GM12878 (cell line): ENCODE data around the gene FAM210A. TPM values are rescaled to one million over a fixed set of nuclear protein-coding genes. Genes with fewer than 3 reads are reported as not detected.

ENCODE experiments used
- ATAC-seq: fragments of 200-7000 bp; cut with Tn5 transposase; 3 replicates; pipeline ENCODE4 v1.9.1; 2020; ENCODE audit warnings: mild to moderate bottlenecking, moderate library complexity
- BruUV-seq: library from RNA; stranded (reverse); fragments of 400-500 nt; replicated peaks from 2 replicates; lab custom pipeline; 2021; lab: Mats Ljungman, UMichigan
- CTCF ChIA-PET: fragments of 300-600 bp; sonication (Branson Sonifier 250); formaldehyde crosslinking; extraction: SDS; loops from one replicate; lab custom pipeline; 2021; ENCODE audit warnings: inconsistent platforms; lab: Yijun Ruan, JAX
- POLR2A ChIA-PET: fragments of 350-600 bp; formaldehyde crosslinking; extraction: SDS; loops from one replicate; lab custom pipeline; 2021; ENCODE audit warnings: inconsistent platforms; lab: Charles Lee
- RAD21 ChIA-PET: fragments of 300-600 bp; sonication (Branson Sonifier 250); formaldehyde crosslinking; loops from one replicate; lab custom pipeline; 2023; ENCODE audit warnings: antibody characterized with exemption; ENCODE audit not compliant: unreplicated experiment; lab: Charles Lee
- SMC1A ChIA-PET: fragments of 300-600 bp; sonication (Branson Sonifier 250); formaldehyde crosslinking; loops from one replicate; lab custom pipeline; 2023; ENCODE audit not compliant: unreplicated experiment, uncharacterized antibody; lab: Charles Lee
- DNase-seq: peaks from one replicate; pipeline ENCODE4 v3.0.0-alpha.2; 2011; ENCODE audit warnings: low read depth, low spot score
- FAIRE-seq: peaks from 3 replicates; lab custom pipeline; 2011; peaks lifted over from hg19 to GRCh38; lab: Jason Lieb, UNC
- H2AFZ ChIP-seq: 2 replicates; pipeline ENCODE4 v1.6.0; 2011; ENCODE audit warnings: low read depth, low read length, control low read depth; ENCODE audit not compliant: control insufficient read depth
- H3K27ac ChIP-seq: 2 replicates; pipeline ENCODE4 v1.5.1; 2011; ENCODE audit warnings: control low read depth; ENCODE audit not compliant: control insufficient read depth, insufficient read depth
- H3K27me3 ChIP-seq, 2 experiments: replicated peaks in 1 of 2; 2 replicates each; pipeline versions ENCODE4 v1.6.0 to v1.6.1; 2011; ENCODE audit warnings: low read length in 1 of 2; ENCODE audit not compliant: control insufficient read depth in 2 of 2, insufficient read depth in 2 of 2
- H3K36me3 ChIP-seq, 2 experiments: 2 replicates each; pipeline ENCODE4 v1.5.1; 2011; ENCODE audit warnings: low read length in 1 of 2; ENCODE audit not compliant: control insufficient read depth in 2 of 2, insufficient read depth in 2 of 2
- H3K4me1 ChIP-seq: 2 replicates; pipeline ENCODE4 v1.6.1; 2011; ENCODE audit warnings: mild to moderate bottlenecking, low read length, moderate library complexity, mixed read lengths; ENCODE audit not compliant: control insufficient read depth, insufficient read depth
- H3K4me2 ChIP-seq: 2 replicates; pipeline ENCODE4 v1.6.0; 2011; ENCODE audit warnings: control low read depth; ENCODE audit not compliant: control insufficient read depth, insufficient read depth
- H3K4me3 ChIP-seq: fragments of 200-600 bp; sonication (generic); 2 replicates; pipeline ENCODE4 v1.5.1; 2016
- H3K79me2 ChIP-seq: 2 replicates; pipeline ENCODE4 v1.6.0; 2011; ENCODE audit warnings: low read length; ENCODE audit not compliant: control insufficient read depth, insufficient read depth
- H3K9ac ChIP-seq: 2 replicates; pipeline ENCODE4 v1.8.0; 2011; ENCODE audit warnings: low read length, control low read depth, mixed read lengths; ENCODE audit not compliant: control insufficient read depth, insufficient read depth
- H3K9me3 ChIP-seq: replicated peaks from 3 replicates; pipeline ENCODE4 v1.5.1; 2011; ENCODE audit warnings: mild to moderate bottlenecking, low read length; ENCODE audit not compliant: control insufficient read depth, insufficient read depth
- H4K20me1 ChIP-seq: 2 replicates; pipeline ENCODE4 v1.6.0; 2011; ENCODE audit not compliant: control insufficient read depth, insufficient read depth
- ATF7 ChIP-seq: fragments of 450-650 bp; IDR thresholded peaks from 2 replicates; pipeline ENCODE4 v1.6.1; 2016; ENCODE audit warnings: low read depth, mild to moderate bottlenecking
- EED ChIP-seq: sonication (generic); IDR thresholded peaks from 2 replicates; pipeline ENCODE4 v1.6.1; 2016; ENCODE audit warnings: antibody characterized with exemption, low read depth
- KLF5 ChIP-seq: fragments of 450-650 bp; IDR thresholded peaks from 2 replicates; pipeline ENCODE4 v1.6.1; 2014; ENCODE audit warnings: mild to moderate bottlenecking; ENCODE audit not compliant: partially characterized antibody
- NR2C1 ChIP-seq: fragments of 450-650 bp; IDR thresholded peaks from 2 replicates; pipeline ENCODE4 v1.6.1; 2017; ENCODE audit warnings: antibody characterized with exemption, mild to moderate bottlenecking, moderate library complexity
- POLR2A ChIP-seq: IDR thresholded peaks from 2 replicates; pipeline ENCODE4 v1.6.1; 2011; ENCODE audit warnings: low read depth, mild to moderate bottlenecking, low read length
- SMAD1 ChIP-seq: fragments of 450-650 bp; IDR thresholded peaks from 2 replicates; pipeline ENCODE4 v1.6.1; 2018; ENCODE audit warnings: mild to moderate bottlenecking, low read depth; ENCODE audit not compliant: partially characterized antibody
- SREBF2 ChIP-seq: IDR thresholded peaks from 2 replicates; pipeline ENCODE4 v1.6.1; 2012; ENCODE audit warnings: mild to moderate bottlenecking, low read length
- ZNF384 ChIP-seq: IDR thresholded peaks from 2 replicates; pipeline ENCODE4 v1.6.1; 2012; ENCODE audit warnings: low read depth, mild to moderate bottlenecking, low read length, improper control_type of control experiment, borderline replicate concordance
- WGBS: methylation state at CpG from one replicate; pipeline ENCODE4 v1.1.6; 2016; ENCODE audit warnings: low lambda C conversion rate; ENCODE audit not compliant: insufficient replicate concordance, insufficient coverage; ENCODE audit errors: missing lambda C conversion rate; 5-methylcytosine and 5-hydroxymethylcytosine counted together
- in situ Hi-C: fragments of 300-500 bp; cut with MboI; formaldehyde crosslinking; loops from 9 replicates; pipeline ENCODE4 v1.14.3; 2018; ENCODE audit warnings: mixed read lengths
- intact Hi-C: fragments of 100-400 bp; cut with micrococcal nuclease; formaldehyde crosslinking; loops from one replicate; pipeline ENCODE4 v1.14.2; 2022; ENCODE audit not compliant: unreplicated experiment
- polyA plus RNA-seq, 11 experiments: library from polyadenylated mRNA; depleted of rRNA in 4 of 11; unstranded in 6 of 11; stranded (reverse) in 5 of 11; fragments of >200 nt; fragmentation: Nextera tagmentation in 4 of 11; fragmentation: Illumina TruSeq in 1 of 11; extraction: Ambion mirVana in 4 of 11; extraction: Trizol in 1 of 11; gene quantifications; 1 replicate in 1 of 11; 2 replicates in 10 of 11; pipeline versions ENCODE4 v1.2.1 to v1.2.3, GENCODE V29; 2011 to 2016; ENCODE audit warnings: inconsistent platforms in 2 of 11, missing spikeins in 2 of 11, low read depth in 1 of 11
- total RNA-seq, 4 experiments: library from RNA; depleted of rRNA in 3 of 4; stranded (reverse); fragments of >200 nt in 3 of 4; fragmentation: Illumina TruSeq in 1 of 4; extraction: Trizol in 1 of 4; gene quantifications; 2 replicates each; pipeline versions ENCODE4 v1.2.1 to v1.2.3, GENCODE V29; 2013 to 2021
- TF ChIP-seq, protein P1 (sequence below): IDR thresholded peaks from 2 replicates; pipeline ENCODE4 v1.6.1; 2011; ENCODE audit warnings: borderline replicate concordance, low read depth, mild to moderate bottlenecking, moderate library complexity, mixed read lengths, low read length; ENCODE audit not compliant: insufficient read depth; ENCODE audit errors: extremely low read length
- TF ChIP-seq, protein P2 (sequence below): IDR thresholded peaks from 2 replicates; pipeline ENCODE4 v1.6.1; 2012; ENCODE audit warnings: low read length, inconsistent platforms

FAM210A gene
- total and polyA plus RNA-seq, 10 of the 15 experiments (the other 5 are each of a cell fraction or from before 2014, with no cell fraction given): 10.3 to 56.3 (median 17.7) TPM

DNA sequence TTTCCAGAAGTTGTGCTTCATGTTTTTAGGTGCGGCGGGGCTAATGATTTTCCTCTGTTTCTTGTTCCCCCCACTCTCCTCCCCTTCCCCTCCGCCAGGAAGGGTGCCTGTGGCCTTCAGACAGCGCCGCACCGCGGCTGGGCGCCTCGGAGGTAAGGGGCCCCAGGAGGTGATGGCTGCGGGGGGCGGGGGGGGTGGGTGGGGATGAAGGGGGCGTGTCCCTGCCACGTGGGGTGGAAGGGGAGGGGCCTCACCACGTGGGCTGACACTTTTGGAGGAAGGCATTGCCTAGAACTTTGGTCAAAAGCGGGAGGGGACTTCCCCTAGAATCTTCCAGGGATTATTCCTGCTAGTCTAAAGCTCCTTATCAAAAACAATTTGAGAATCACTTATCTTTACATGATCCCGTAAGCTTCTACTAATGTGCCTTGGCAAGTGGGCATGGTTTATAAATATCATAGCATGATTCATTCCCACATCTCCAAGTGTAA is 83.1 kb downstream of the FAM210A start:
- ChIA-PET SMC1A (no interaction called here), POLR2A (no interaction called here), RAD21 (no interaction called here), CTCF (no interaction called here)
- Histone ChIP-seq H3K4me2 (no peak overlapping the region), H3K27ac (no peak overlapping the region), H4K20me1 (no peaks in the 10 kb centered on the region), H3K36me3 (peaks cover 0 to 1% of the 10 kb centered on the region in 2 experiments; a peak in 2 of 4 replicates), H3K4me1 (no peaks in the 10 kb centered on the region), H3K27me3 (no peaks in the 10 kb centered on the region), H3K4me3 (no peak overlapping the region), H2AFZ (no peak overlapping the region), H3K9me3 (no peaks in the 10 kb centered on the region), H3K9ac (no peak overlapping the region), H3K79me2 (no peaks in the 10 kb centered on the region)
- TF ChIP-seq, protein P1, sequence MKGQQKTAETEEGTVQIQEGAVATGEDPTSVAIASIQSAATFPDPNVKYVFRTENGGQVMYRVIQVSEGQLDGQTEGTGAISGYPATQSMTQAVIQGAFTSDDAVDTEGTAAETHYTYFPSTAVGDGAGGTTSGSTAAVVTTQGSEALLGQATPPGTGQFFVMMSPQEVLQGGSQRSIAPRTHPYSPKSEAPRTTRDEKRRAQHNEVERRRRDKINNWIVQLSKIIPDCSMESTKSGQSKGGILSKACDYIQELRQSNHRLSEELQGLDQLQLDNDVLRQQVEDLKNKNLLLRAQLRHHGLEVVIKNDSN: no peak
- TF ChIP-seq SREBF2 (no peak), EED (no peak), ATF7 (no peak), SMAD1 (no peak), NR2C1 (no peak), KLF5 (no peak), ZNF384 (no peak), POLR2A (no peak)
- TF ChIP-seq, protein P2, sequence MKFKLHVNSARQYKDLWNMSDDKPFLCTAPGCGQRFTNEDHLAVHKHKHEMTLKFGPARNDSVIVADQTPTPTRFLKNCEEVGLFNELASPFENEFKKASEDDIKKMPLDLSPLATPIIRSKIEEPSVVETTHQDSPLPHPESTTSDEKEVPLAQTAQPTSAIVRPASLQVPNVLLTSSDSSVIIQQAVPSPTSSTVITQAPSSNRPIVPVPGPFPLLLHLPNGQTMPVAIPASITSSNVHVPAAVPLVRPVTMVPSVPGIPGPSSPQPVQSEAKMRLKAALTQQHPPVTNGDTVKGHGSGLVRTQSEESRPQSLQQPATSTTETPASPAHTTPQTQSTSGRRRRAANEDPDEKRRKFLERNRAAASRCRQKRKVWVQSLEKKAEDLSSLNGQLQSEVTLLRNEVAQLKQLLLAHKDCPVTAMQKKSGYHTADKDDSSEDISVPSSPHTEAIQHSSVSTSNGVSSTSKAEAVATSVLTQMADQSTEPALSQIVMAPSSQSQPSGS: no peak
- no peak for FAIRE-seq
- BruUV-seq: no TSS peak
- in situ Hi-C loops: loop anchor here (25.0 kb wide), 1 partner anchor 481 kb away; no protein-coding TSS in a partner anchor
- WGBS: 86% methylated on average over 15 of the region's 16 CpGs
- DNase-seq: no peak
- intact Hi-C loops: no loop called here
- ATAC-seq: no peak
